ENCODE results near the gene RPP40.

DNA sequence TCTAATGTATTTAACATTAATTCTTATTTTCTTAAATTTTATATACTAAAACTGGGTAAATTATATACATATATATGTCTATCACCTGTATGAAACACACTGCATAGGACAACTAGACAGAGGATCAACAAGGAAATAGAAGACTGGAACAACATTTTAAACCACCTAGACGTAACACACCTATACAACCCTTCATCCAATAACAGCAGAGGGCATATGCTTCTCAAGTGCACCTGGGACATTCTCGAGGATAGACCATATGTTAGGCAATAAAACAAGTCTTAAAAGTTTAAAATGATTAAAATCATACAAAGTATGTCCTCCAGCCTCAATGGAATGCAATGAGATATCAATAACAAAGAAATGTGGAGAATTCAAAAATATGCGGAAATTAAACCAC, 45.2 kb downstream of the RPP40 start:
- TF ChIP-seq GATA3 (IDR thresholded peaks at IDR 0.05; ENCODE audit: low read depth, low read length) = no peak
- TF ChIP-seq GATA2 (IDR thresholded peaks at IDR 0.05; ENCODE audit: low read depth, low read length) = no peak

Measured in SH-SY5Y (cell line).